Smooth muscle cell (in vitro differentiated cells): Measurements from ENCODE around the gene INSR. TPM values are rescaled to one million over a fixed set of nuclear protein-coding genes. Genes with fewer than 3 reads are reported as not detected.

Experiments used
- DNase-seq: peaks from one replicate; lab custom pipeline; 2025; ENCODE audit not compliant: unreplicated experiment; lab: John Stamatoyannopoulos, UW
- H2AFZ ChIP-seq: fragments of 200-600 bp; sonication (generic); 2 replicates; pipeline ENCODE4 v1.6.0; 2016; ENCODE audit warnings: antibody characterized with exemption, low read depth, mild to moderate bottlenecking
- H3F3A ChIP-seq: fragments of 200-600 bp; sonication (generic); 2 replicates; pipeline ENCODE4 v1.6.0; 2017; ENCODE audit warnings: antibody characterized with exemption, low read depth
- H3K27ac ChIP-seq: fragments of 200-600 bp; sonication (generic); 2 replicates; pipeline ENCODE4 v1.5.1; 2016; ENCODE audit warnings: low read depth, mild to moderate bottlenecking
- H3K27me3 ChIP-seq: fragments of 200-600 bp; sonication (generic); 2 replicates; pipeline ENCODE4 v1.6.1; 2016; ENCODE audit warnings: low read depth, mild to moderate bottlenecking
- H3K36me3 ChIP-seq: fragments of 200-600 bp; sonication (generic); 2 replicates; pipeline ENCODE4 v1.5.1; 2016; ENCODE audit warnings: low read depth
- H3K4me1 ChIP-seq: fragments of 200-600 bp; sonication (generic); 2 replicates; pipeline ENCODE4 v1.5.1; 2016; ENCODE audit warnings: low read depth
- H3K4me2 ChIP-seq: fragments of 200-600 bp; sonication (generic); 2 replicates; pipeline ENCODE4 v1.6.0; 2016; ENCODE audit warnings: mild to moderate bottlenecking
- H3K4me3 ChIP-seq: fragments of 200-600 bp; sonication (generic); 2 replicates; pipeline ENCODE4 v1.5.1; 2016; ENCODE audit warnings: mild to moderate bottlenecking
- H3K79me2 ChIP-seq: fragments of 200-600 bp; sonication (generic); 2 replicates; pipeline ENCODE4 v1.6.0; 2016; ENCODE audit warnings: low read depth, mild to moderate bottlenecking
- H3K9ac ChIP-seq: fragments of 200-600 bp; sonication (generic); 2 replicates; pipeline ENCODE4 v1.6.0; 2016; ENCODE audit warnings: low read depth
- H3K9me3 ChIP-seq: fragments of 200-600 bp; sonication (generic); replicated peaks from 2 replicates; pipeline ENCODE4 v1.5.1; 2016; ENCODE audit warnings: low read depth
- H4K20me1 ChIP-seq: fragments of 200-600 bp; sonication (generic); 2 replicates; pipeline ENCODE4 v1.6.0; 2016; ENCODE audit warnings: low read depth
- CTCF ChIP-seq: fragments of 200-600 bp; sonication (generic); IDR thresholded peaks from 2 replicates; pipeline ENCODE4 v1.5.1; 2017; ENCODE audit warnings: borderline replicate concordance, mild to moderate bottlenecking, antibody characterized with exemption; ENCODE audit not compliant: insufficient read depth, poor library complexity, severe bottlenecking
- WGBS: methylation state at CpG from one replicate; pipeline ENCODE4 v1.1.7; 2016; ENCODE audit warnings: low lambda C conversion rate; 5-methylcytosine and 5-hydroxymethylcytosine counted together
- polyA plus RNA-seq: library from polyadenylated mRNA; unstranded; fragments of >200 nt; fragmentation: Nextera tagmentation; extraction: Ambion mirVana; gene quantifications from 2 replicates; pipeline ENCODE4 v1.2.1, GENCODE V29; 2016
- total RNA-seq: library from RNA; depleted of rRNA; stranded (reverse); fragments of >200 nt; gene quantifications from 2 replicates; pipeline ENCODE4 v1.2.3, GENCODE V29; 2014

The INSR gene
- total and polyA plus RNA-seq, 2 experiments from 2014 or later = 2.8 to 12.7 TPM

- peaks cover 10% of the 10 kb centered on the region for H4K20me1 ChIP-seq
- H3K79me2 ChIP-seq = no peaks in the 10 kb centered on the region
- no peaks in the 10 kb centered on the region for H3K27me3 ChIP-seq
- no peak overlapping the region for H3K27ac ChIP-seq
- TF ChIP-seq CTCF = no peak
- H3K4me3 ChIP-seq = no peak overlapping the region
- WGBS = 96% methylated on average over 6 of the region's 6 CpGs
- no peak overlapping the region for H2AFZ ChIP-seq
- DNase-seq = no peak
- H3F3A ChIP-seq = no peaks in the 10 kb centered on the region
- H3K9me3 ChIP-seq = no peaks in the 10 kb centered on the region
- no peaks in the 10 kb centered on the region for H3K36me3 ChIP-seq
- no peak overlapping the region for H3K9ac ChIP-seq
- H3K4me2 ChIP-seq = no peak overlapping the region
- H3K4me1 ChIP-seq = no peaks in the 10 kb centered on the region
Observed at GRCh38 chr19:7258840-7259395, 35.3 kb downstream of the INSR start.

DNA sequence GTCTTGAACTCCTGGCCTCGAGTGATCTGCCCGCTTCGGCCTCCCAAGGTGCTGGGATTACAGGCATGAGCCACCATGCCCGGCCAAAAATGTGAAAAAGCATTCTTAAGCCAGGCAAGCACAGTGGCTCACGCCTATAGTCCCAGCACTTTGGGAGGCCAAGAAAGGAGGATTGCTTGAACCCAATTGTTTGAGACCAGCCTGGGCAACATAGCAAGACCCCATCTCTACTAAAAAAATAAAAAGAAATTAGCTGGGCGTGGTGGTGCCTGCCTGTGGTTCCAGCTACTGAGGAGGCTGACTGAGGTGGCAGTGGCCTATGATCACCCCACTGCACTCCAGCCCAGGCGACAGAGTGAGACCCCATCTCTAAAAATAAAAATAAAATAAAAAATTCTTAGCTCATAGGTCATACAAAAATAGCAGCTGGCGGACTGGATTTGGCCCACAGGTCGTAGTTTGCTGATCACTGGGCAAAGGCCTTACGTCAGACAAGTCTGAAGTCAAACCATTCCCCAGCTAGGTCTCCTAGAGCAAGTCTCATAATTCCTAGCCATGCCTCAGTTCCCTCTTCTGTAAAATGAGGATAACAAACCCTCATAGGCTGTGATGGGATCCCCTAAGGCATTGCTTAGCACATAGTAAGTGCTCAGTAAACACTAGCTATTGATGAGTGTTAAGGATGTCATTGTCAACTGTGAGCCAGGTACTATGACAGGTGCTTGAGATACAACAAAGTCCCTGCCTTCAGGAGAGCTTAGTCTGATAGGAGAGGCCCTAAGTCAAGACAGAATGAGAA lies 36.0 kb downstream of the INSR start:
- Histone ChIP-seq H3K4me2 (no peak overlapping the region), H3K36me3 (no peaks in the 10 kb centered on the region), H3K9me3 (no peaks in the 10 kb centered on the region), H3K4me3 (no peak overlapping the region), H3K27me3 (no peaks in the 10 kb centered on the region), H3K27ac (no peak overlapping the region), H2AFZ (no peak overlapping the region), H4K20me1 (peaks cover 10% of the 10 kb centered on the region), H3K4me1 (no peaks in the 10 kb centered on the region), H3K9ac (no peak overlapping the region), H3F3A (no peaks in the 10 kb centered on the region), H3K79me2 (no peaks in the 10 kb centered on the region)
- DNase-seq = no peak
- no peak for TF ChIP-seq CTCF
- WGBS = 97% methylated on average over 10 of the region's 10 CpGs

DNA sequence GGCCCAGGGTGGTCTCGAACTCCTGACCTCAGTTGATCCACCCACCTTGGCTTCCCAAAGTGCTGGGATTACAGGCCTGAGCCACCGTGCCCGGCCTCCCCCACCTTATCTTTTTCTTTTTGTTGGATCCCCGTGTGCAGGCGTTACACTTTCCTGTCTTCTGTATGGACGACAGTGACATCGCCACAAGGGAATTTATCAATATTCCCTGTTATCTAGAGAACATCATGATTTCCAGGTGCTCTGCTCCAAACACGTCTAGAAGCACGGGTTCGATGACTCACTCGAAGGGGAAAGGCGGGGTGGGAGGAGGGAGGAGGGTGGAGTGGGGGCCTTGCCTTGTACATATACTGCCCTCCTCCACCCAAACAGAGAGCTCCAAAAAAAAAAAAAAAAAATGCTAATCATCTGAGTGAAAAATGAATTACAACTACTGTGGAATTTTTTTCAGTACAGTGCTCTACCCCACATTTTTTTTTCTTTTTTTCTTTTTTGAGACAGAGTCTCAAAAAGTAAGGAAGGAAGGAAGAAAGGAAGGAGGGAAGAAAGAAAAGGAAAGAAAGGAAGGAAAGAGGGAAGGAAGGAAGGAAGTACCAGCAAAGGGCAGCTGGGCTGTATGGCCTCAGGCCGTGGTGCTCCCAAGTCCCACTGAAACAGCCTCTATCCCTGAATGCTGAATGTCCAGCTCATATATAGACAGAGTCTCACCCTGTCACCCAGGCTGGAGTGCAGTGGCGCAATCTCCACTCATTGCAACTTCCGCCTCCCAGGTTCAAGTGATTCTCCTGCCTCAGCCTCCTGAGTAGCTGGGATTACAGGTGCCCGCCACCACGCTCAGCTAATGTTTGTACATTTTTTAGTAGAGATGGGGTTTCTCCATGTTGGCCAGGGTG lies 36.8 kb downstream of the INSR start:
- H3K36me3 ChIP-seq = no peaks in the 10 kb centered on the region
- H2AFZ ChIP-seq = no peak overlapping the region
- H3K4me3 ChIP-seq = no peak overlapping the region
- TF ChIP-seq CTCF = no peak
- no peaks in the 10 kb centered on the region for H3F3A ChIP-seq
- no peak overlapping the region for H3K9ac ChIP-seq
- 64% methylated on average over 17 of the region's 17 CpGs for WGBS
- H4K20me1 ChIP-seq = peaks cover 10% of the 10 kb centered on the region
- DNase-seq = no peak
- H3K4me2 ChIP-seq = no peak overlapping the region
- no peaks in the 10 kb centered on the region for H3K4me1 ChIP-seq
- no peak overlapping the region for H3K27ac ChIP-seq
- H3K9me3 ChIP-seq = no peaks in the 10 kb centered on the region
- no peaks in the 10 kb centered on the region for H3K27me3 ChIP-seq
- no peaks in the 10 kb centered on the region for H3K79me2 ChIP-seq
